ENCODE results near the gene KLF4. TPM values are rescaled to one million over a fixed set of nuclear protein-coding genes. Genes with fewer than 3 reads are reported as not detected.
"Not testable (repeated sequence)": the region's sequence is repeated elsewhere in the genome, so short reads cannot be mapped to it uniquely, and the experiment has no call there.

The KLF4 gene
- total RNA-seq, 1 donor from 2014 or later = 16.4 TPM

DNA sequence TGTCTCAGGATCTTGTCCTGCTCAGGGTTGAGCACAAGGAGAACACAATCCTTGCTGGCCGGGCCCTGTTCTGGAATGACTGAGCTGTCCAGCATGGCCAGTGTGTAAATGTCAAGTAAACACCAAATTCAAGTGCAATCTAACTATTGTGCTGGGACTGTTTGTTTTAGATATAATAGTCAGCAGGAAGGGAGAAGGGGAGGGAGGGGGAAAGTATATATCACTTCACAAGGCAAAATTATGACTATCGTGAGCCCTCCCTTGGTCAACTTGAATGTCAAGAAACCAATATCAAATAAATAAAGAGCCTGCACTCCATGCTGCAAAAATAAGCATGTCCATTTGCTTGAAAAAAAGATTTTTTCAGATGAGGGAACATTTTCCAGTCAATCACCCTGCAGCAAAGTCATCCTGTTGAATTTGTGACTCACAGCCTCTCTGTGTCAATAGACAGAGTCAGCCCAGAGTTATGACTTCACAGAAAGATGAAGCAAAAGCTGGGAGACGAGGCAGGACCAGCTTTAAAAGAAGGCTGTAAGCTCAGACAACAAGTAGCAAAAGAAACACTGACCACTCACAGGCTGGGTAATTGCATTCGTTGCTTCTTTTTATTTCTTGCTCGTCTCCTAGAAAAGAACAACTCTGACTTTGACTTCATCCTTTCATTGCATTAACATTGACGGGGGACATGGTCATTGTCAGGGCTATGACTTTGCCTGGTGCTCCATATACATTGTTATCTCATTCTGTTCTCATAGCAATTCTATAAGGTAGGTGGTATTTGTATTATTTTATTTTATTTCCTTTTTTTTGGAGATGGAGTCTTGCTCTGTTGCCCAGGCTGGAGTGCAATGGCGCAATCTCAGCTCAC is 15.3 kb upstream of the KLF4 start:
- Mint-ChIP-seq H3K36me3 (ENCODE audit: low read depth, unreplicated experiment) (no peaks in the 10 kb centered on the region), H3K27ac (ENCODE audit: unreplicated experiment) (no peak overlapping the region), H3K4me3 (ENCODE audit: unreplicated experiment) (no peak overlapping the region), H3K4me1 (ENCODE audit: unreplicated experiment) (no peaks in the 10 kb centered on the region), H3K27me3 (ENCODE audit: unreplicated experiment) (no peaks in the 10 kb centered on the region), H3K9me3 (ENCODE audit: unreplicated experiment) (no peaks in the 10 kb centered on the region)
- no peak for DNase-seq (ENCODE audit: low spot score)
- TF ChIP-seq, protein P1, sequence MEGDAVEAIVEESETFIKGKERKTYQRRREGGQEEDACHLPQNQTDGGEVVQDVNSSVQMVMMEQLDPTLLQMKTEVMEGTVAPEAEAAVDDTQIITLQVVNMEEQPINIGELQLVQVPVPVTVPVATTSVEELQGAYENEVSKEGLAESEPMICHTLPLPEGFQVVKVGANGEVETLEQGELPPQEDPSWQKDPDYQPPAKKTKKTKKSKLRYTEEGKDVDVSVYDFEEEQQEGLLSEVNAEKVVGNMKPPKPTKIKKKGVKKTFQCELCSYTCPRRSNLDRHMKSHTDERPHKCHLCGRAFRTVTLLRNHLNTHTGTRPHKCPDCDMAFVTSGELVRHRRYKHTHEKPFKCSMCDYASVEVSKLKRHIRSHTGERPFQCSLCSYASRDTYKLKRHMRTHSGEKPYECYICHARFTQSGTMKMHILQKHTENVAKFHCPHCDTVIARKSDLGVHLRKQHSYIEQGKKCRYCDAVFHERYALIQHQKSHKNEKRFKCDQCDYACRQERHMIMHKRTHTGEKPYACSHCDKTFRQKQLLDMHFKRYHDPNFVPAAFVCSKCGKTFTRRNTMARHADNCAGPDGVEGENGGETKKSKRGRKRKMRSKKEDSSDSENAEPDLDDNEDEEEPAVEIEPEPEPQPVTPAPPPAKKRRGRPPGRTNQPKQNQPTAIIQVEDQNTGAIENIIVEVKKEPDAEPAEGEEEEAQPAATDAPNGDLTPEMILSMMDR (IDR thresholded peaks at IDR 0.05; ENCODE audit: unreplicated experiment) = no peak

DNA sequence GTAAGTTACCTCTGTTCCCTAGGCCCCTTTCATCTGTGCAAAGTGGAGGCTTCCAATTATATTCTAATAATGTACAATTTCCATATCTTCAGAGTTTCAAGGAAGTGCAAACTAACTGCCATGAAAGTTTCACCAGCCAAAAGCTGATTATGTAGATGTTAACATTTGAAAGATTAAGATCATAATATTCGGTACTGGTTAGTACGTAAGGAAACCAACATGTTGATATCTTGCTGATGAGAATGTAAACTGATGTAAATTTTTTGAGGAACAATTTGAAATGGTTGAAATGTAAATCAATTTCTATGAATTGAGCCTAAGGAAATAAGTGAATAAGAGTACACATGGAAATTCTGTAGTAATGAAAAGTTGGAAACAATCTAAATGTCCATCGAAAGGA is 12.9 kb upstream of the KLF4 start:
- DNase-seq (ENCODE audit: low spot score) = no peak
- H3K27me3 Mint-ChIP-seq (ENCODE audit: unreplicated experiment) = no peaks in the 10 kb centered on the region

DNA sequence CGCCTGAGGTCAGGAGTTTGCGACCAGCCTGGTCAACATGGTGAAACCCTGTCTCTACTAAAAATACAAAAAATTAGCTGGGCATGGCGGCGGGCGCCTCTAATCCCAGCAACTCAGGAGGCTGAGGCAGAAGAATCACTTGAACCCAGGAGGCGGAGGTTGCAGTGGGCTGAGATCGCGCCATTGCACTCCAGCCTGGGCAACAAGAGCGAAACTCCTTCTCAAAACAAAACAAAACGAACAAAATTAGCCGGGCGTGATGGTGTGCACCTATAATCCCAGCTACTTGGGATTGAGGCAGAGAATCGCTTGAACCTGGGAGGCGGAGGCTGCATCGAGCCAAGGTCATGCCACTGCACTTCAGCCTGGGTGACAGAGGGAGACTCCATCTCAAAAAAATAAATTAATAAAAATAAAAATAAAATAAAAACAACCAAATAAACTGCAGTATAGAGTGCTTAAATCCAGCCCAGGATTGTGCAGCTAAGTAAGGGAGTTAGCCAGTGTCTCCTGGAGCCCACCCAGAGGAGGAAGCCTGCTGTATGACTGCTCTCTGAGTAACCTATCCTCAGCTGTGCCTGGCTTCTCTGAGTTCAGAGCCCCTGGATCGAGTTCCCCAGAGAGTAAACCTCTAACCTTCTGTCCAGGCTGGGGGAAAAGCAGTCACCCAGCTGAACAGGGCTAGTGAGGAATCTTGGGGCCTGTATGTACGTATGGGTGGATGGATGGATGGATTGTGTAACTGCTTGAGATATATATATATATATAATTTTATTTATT is 11.0 kb upstream of the KLF4 start:
- not testable (repeated sequence) for H3K9me3 Mint-ChIP-seq (ENCODE audit: unreplicated experiment); DNase-seq (ENCODE audit: low spot score); H3K4me1 Mint-ChIP-seq (ENCODE audit: unreplicated experiment); H3K27ac Mint-ChIP-seq (ENCODE audit: unreplicated experiment); H3K4me3 Mint-ChIP-seq (ENCODE audit: unreplicated experiment); H3K27me3 Mint-ChIP-seq (ENCODE audit: unreplicated experiment); H3K36me3 Mint-ChIP-seq (ENCODE audit: low read depth, unreplicated experiment)

More for the DNA sequence above, 12.9 kb upstream of the KLF4 start:
- H3K9me3 Mint-ChIP-seq (ENCODE audit: unreplicated experiment) = no peaks in the 10 kb centered on the region
- H3K27ac Mint-ChIP-seq (ENCODE audit: unreplicated experiment) = no peak overlapping the region
- H3K36me3 Mint-ChIP-seq (ENCODE audit: low read depth, unreplicated experiment) = no peaks in the 10 kb centered on the region
- TF ChIP-seq, protein P1 (IDR thresholded peaks at IDR 0.05; ENCODE audit: unreplicated experiment) = no peak
- H3K4me1 Mint-ChIP-seq (ENCODE audit: unreplicated experiment) = no peaks in the 10 kb centered on the region
- no peak overlapping the region for H3K4me3 Mint-ChIP-seq (ENCODE audit: unreplicated experiment)

DNA sequence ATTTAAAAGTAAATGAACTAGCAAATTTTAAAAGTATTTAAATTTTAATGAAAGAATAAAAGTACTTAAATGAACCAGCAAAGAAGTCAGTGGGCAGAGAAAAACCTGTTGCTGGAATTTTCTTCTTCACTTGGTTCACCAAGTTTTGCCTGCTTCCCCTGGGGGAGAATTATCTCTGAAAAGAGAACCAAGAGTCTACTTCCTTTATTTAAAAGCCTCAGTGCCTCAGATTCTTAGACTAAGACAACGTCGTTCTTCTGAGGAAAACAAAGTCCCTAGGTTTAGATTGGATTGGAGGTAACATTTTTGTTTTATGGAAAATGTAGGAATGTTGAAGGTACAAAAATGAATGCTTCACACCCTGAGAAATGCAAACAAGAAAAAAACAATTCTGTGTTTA is 7.4 kb upstream of the KLF4 start:
- no peak for DNase-seq (ENCODE audit: low spot score)
- Mint-ChIP-seq H3K9me3 (ENCODE audit: unreplicated experiment) (no peaks in the 10 kb centered on the region), H3K36me3 (ENCODE audit: low read depth, unreplicated experiment) (no peaks in the 10 kb centered on the region), H3K27ac (ENCODE audit: unreplicated experiment) (no peak overlapping the region), H3K27me3 (ENCODE audit: unreplicated experiment) (no peaks in the 10 kb centered on the region), H3K4me3 (ENCODE audit: unreplicated experiment) (no peak overlapping the region), H3K4me1 (ENCODE audit: unreplicated experiment) (no peaks in the 10 kb centered on the region)
- TF ChIP-seq, protein P1 (IDR thresholded peaks at IDR 0.05; ENCODE audit: unreplicated experiment) = no peak

DNA sequence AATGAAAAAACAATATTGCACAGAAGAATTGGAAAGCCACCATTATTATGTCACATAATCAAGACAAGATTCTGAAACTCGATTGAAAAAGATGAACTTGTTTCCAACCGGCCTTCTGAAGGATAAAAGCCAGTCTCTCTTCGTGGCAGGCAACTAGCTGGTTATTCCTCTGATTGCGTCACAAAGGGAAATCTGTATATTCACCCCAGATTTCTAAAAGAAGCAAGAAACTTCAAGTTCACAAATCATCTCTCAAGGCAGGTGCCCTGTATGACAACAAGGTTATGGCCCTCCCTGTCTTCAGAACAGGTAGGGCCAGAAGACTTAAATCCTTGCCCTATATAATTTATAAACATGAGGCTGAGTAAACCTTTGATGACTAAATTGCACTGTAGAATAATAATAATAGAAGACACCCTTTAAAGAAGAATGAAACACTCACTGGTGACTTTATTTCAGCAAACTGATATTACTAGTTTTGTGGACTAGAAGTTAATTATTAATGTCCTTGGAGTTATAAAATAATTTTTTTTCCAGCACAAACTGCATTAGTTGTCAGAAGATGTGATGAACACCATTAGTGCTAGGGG is 2.9 kb upstream of the KLF4 start:
- H3K4me3 Mint-ChIP-seq (ENCODE audit: unreplicated experiment) = no peak overlapping the region
- peaks cover 13% of the 10 kb centered on the region for H3K4me1 Mint-ChIP-seq (ENCODE audit: unreplicated experiment)
- H3K9me3 Mint-ChIP-seq (ENCODE audit: unreplicated experiment) = no peaks in the 10 kb centered on the region
- peaks cover 27% of the 10 kb centered on the region for H3K27me3 Mint-ChIP-seq (ENCODE audit: unreplicated experiment)
- no peak overlapping the region for H3K27ac Mint-ChIP-seq (ENCODE audit: unreplicated experiment)
- TF ChIP-seq, protein P1 (IDR thresholded peaks at IDR 0.05; ENCODE audit: unreplicated experiment) = no peak
- H3K36me3 Mint-ChIP-seq (ENCODE audit: low read depth, unreplicated experiment) = no peaks in the 10 kb centered on the region
- DNase-seq (ENCODE audit: low spot score) = no peak

All from endothelial cell (in vitro differentiated cells).